ENCODE results near the gene TANK. TPM values are rescaled to one million over a fixed set of nuclear protein-coding genes. Genes with fewer than 3 reads are reported as not detected.

Gene TANK
- total and polyA plus RNA-seq, 2 donors (not counting 3 experiments of a cell fraction or from before 2014, with no cell fraction given): 33.3 to 83.2 TPM

DNA sequence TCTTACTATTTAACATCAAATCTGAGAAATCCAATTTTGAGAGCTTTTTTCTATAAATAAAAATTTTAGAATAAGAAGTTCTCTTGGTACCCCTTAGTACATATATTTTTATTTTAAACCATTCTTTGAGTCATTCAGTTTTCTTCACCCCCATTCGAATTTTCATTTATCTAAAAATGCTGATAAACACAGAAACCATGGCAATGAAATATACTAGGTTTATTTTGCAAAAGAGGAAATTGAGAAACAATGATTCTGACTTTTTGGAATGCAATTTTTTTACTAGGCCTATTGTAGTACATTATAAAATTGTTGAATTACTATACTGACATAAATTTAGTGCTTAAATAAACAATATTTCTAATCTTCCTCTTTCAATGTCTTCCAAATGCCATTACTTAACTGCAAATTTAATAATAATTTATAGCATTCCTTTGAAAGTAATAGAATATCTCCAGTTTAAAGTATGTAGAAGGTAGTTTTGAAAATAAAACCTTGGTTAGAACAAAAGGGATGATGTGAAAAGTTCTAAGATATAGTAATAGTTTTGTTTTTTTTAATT, 46.3 kb downstream of the TANK start:
- POLR2A ChIA-PET: no interaction called here
- dilution Hi-C loops (cut with MboI; ENCODE audit: extremely low pct_ligation_motif_present, low sequenced_read_pairs): no loop called here

DNA sequence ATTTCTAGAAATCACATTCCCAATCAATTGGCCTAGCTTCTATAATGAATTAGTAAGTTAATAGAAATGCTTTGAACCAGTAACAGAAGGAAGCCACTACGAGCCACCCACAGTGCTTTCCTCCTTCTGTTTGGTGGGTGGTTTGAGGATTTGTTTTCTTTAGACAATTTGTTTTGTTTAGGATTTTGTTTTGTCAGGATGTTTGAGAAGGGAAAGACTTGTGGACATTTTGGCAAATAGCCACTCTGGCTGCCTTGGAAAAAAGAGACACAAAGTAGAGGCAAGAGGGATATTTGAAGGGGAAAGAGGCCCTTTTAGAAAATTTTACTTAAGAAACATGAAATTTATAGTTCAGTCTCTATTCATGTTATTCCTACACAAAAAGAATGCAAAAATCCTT, 47.7 kb downstream of the TANK start:
- no peak overlapping the region for H3K27ac ChIP-seq (ENCODE audit: insufficient read depth, low read depth, low read length)
- peak; percentile 77 for DNase-seq (ENCODE audit: low read depth, low spot score)
- dilution Hi-C loops (cut with MboI; ENCODE audit: extremely low pct_ligation_motif_present, low sequenced_read_pairs): no loop called here
- no peak overlapping the region for H2AFZ ChIP-seq (ENCODE audit: low read depth, low read length)
- H3K9ac ChIP-seq (replicated peaks; ENCODE audit: extremely low read depth, insufficient read depth, low read length): no peak overlapping the region
- TF ChIP-seq, protein P1, sequence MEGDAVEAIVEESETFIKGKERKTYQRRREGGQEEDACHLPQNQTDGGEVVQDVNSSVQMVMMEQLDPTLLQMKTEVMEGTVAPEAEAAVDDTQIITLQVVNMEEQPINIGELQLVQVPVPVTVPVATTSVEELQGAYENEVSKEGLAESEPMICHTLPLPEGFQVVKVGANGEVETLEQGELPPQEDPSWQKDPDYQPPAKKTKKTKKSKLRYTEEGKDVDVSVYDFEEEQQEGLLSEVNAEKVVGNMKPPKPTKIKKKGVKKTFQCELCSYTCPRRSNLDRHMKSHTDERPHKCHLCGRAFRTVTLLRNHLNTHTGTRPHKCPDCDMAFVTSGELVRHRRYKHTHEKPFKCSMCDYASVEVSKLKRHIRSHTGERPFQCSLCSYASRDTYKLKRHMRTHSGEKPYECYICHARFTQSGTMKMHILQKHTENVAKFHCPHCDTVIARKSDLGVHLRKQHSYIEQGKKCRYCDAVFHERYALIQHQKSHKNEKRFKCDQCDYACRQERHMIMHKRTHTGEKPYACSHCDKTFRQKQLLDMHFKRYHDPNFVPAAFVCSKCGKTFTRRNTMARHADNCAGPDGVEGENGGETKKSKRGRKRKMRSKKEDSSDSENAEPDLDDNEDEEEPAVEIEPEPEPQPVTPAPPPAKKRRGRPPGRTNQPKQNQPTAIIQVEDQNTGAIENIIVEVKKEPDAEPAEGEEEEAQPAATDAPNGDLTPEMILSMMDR (IDR thresholded peaks at IDR 0.05; ENCODE audit: extremely low read depth in 1 of 2, insufficient read depth in 1 of 2, low read depth in 1 of 2, low read length in 2 of 2): no peak
- TF ChIP-seq MYC (IDR thresholded peaks at IDR 0.05; ENCODE audit: low read depth, low read length): no peak
- TF ChIP-seq EZH2 (IDR thresholded peaks at IDR 0.05; ENCODE audit: borderline replicate concordance, low read depth, low read length, severe bottlenecking): no peak
- no peak for TF ChIP-seq FOS (IDR thresholded peaks at IDR 0.05; ENCODE audit: borderline replicate concordance, insufficient read depth, low read length)
- TF ChIP-seq, protein P2, sequence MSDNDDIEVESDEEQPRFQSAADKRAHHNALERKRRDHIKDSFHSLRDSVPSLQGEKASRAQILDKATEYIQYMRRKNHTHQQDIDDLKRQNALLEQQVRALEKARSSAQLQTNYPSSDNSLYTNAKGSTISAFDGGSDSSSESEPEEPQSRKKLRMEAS (IDR thresholded peaks at IDR 0.05; ENCODE audit: insufficient read depth, insufficient read length): no peak
- no peak for TF ChIP-seq JUN (IDR thresholded peaks at IDR 0.05; ENCODE audit: borderline replicate concordance, insufficient read depth, insufficient read length, low read depth)
- TF ChIP-seq POLR2AphosphoS5 (IDR thresholded peaks at IDR 0.05; ENCODE audit: insufficient read depth, low read depth, low read length): no peak
- TF ChIP-seq POLR2A (IDR thresholded peaks at IDR 0.05; ENCODE audit: low read depth, low read length): no peak
- no peak for TF ChIP-seq GATA2 (IDR thresholded peaks at IDR 0.05; ENCODE audit: insufficient read depth, insufficient read length, low read depth, low read length)
- no TSS peak for BruUV-seq (replicated peaks)
- peaks cover 2 to 7% of the 10 kb centered on the region in 2 experiments for H3K36me3 ChIP-seq (ENCODE audit: control insufficient read depth in 2 of 2, extremely low read depth in 1 of 2, insufficient read depth in 2 of 2, low read length in 2 of 2)
- POLR2A ChIA-PET: no interaction called here
- CTCF ChIA-PET: interaction anchor here (1.0 kb wide), 1 partner anchor 12 kb away, joined by 3 read pairs; no protein-coding TSS in a partner anchor
- H3K79me2 ChIP-seq (ENCODE audit: control insufficient read depth, insufficient read depth, low read length): no peaks in the 10 kb centered on the region
- no peaks in the 10 kb centered on the region for H3K9me1 ChIP-seq (replicated peaks; ENCODE audit: control insufficient read depth, extremely low read depth, insufficient read depth, low read length)
- H3K4me1 ChIP-seq (ENCODE audit: control insufficient read depth, extremely low read depth, insufficient read depth, low read length): peaks cover 36% of the 10 kb centered on the region
- peak; percentile 26 for FAIRE-seq
- intact Hi-C loops (cut with micrococcal nuclease): loop anchor here (1.0 kb wide), 1 partner anchor 131 kb away; no protein-coding TSS in a partner anchor
- no peaks in the 10 kb centered on the region for H4K20me1 ChIP-seq (replicated peaks; ENCODE audit: control insufficient read depth, extremely low read depth, insufficient read depth, low read length)
- H3K27me3 ChIP-seq (ENCODE audit: control insufficient read depth in 2 of 2, insufficient read depth in 2 of 2, low read length in 2 of 2): no peaks in the 10 kb centered on the region
- H3K4me2 ChIP-seq (ENCODE audit: insufficient read depth, low read length): no peak overlapping the region
- no peaks in the 10 kb centered on the region for H3K9me3 ChIP-seq (replicated peaks; ENCODE audit: control insufficient read depth, insufficient read depth, low read length)
- H3K4me3 ChIP-seq (replicated peaks in 1 of 3; ENCODE audit: insufficient read depth in 1 of 3, low read depth in 1 of 3, low read length in 3 of 3): no peak overlapping the region

More for the DNA sequence above, 46.3 kb downstream of the TANK start:
- TF ChIP-seq, protein P2 (IDR thresholded peaks at IDR 0.05; ENCODE audit: insufficient read depth, insufficient read length): no peak
- TF ChIP-seq MYC (IDR thresholded peaks at IDR 0.05; ENCODE audit: low read depth, low read length): no peak
- TF ChIP-seq POLR2AphosphoS5 (IDR thresholded peaks at IDR 0.05; ENCODE audit: insufficient read depth, low read depth, low read length): no peak
- TF ChIP-seq JUN (IDR thresholded peaks at IDR 0.05; ENCODE audit: borderline replicate concordance, insufficient read depth, insufficient read length, low read depth): peak; percentile 41
- TF ChIP-seq EZH2 (IDR thresholded peaks at IDR 0.05; ENCODE audit: borderline replicate concordance, low read depth, low read length, severe bottlenecking): no peak
- TF ChIP-seq POLR2A (IDR thresholded peaks at IDR 0.05; ENCODE audit: low read depth, low read length): no peak
- DNase-seq (ENCODE audit: low read depth, low spot score): peak; percentile 74
- H3K9me3 ChIP-seq (replicated peaks; ENCODE audit: control insufficient read depth, insufficient read depth, low read length): no peaks in the 10 kb centered on the region
- peaks cover 2% of the 10 kb centered on the region for H3K79me2 ChIP-seq (ENCODE audit: control insufficient read depth, insufficient read depth, low read length)
- H4K20me1 ChIP-seq (replicated peaks; ENCODE audit: control insufficient read depth, extremely low read depth, insufficient read depth, low read length): no peaks in the 10 kb centered on the region
- CTCF ChIA-PET: interaction anchor here (1.0 kb wide), 1 partner anchor 13 kb away, joined by 3 read pairs; no protein-coding TSS in a partner anchor
- H3K4me2 ChIP-seq (ENCODE audit: insufficient read depth, low read length): no peak overlapping the region
- BruUV-seq (replicated peaks): no TSS peak
- peaks cover 2 to 7% of the 10 kb centered on the region in 2 experiments for H3K36me3 ChIP-seq (ENCODE audit: control insufficient read depth in 2 of 2, extremely low read depth in 1 of 2, insufficient read depth in 2 of 2, low read length in 2 of 2)
- no peak overlapping the region for H3K9ac ChIP-seq (replicated peaks; ENCODE audit: extremely low read depth, insufficient read depth, low read length)
- H2AFZ ChIP-seq (ENCODE audit: low read depth, low read length): no peak overlapping the region
- no peaks in the 10 kb centered on the region for H3K9me1 ChIP-seq (replicated peaks; ENCODE audit: control insufficient read depth, extremely low read depth, insufficient read depth, low read length)
- no peak overlapping the region for H3K27ac ChIP-seq (ENCODE audit: insufficient read depth, low read depth, low read length)
- H3K27me3 ChIP-seq (ENCODE audit: control insufficient read depth in 2 of 2, insufficient read depth in 2 of 2, low read length in 2 of 2): no peaks in the 10 kb centered on the region
- intact Hi-C loops (cut with micrococcal nuclease): no loop called here
- FAIRE-seq: no peak
- no peak overlapping the region for H3K4me3 ChIP-seq (replicated peaks in 1 of 3; ENCODE audit: insufficient read depth in 1 of 3, low read depth in 1 of 3, low read length in 3 of 3)
- peaks cover 36% of the 10 kb centered on the region for H3K4me1 ChIP-seq (ENCODE audit: control insufficient read depth, extremely low read depth, insufficient read depth, low read length)
